H9 (cell line): ENCODE measurements around the gene PCSK9. TPM values are rescaled to one million over a fixed set of nuclear protein-coding genes. Genes with fewer than 3 reads are reported as not detected.

Experiments
- DNase-seq: peaks from one replicate; pipeline ENCODE4 v3.0.0-alpha.2; 2017
- H2AFZ ChIP-seq: one replicate; pipeline ENCODE4 v1.6.1; 2013; ENCODE audit warnings: mild to moderate bottlenecking, low read length, control low read depth, moderate library complexity
- H2AK5ac ChIP-seq: 2 replicates; pipeline ENCODE4 v1.6.1; 2013; ENCODE audit warnings: low read length, control low read depth, mixed read lengths; ENCODE audit not compliant: insufficient read length
- H2BK120ac ChIP-seq: one replicate; pipeline ENCODE4 v1.6.1; 2013; ENCODE audit warnings: low read depth, mild to moderate bottlenecking, low read length, control low read depth, inconsistent platforms; ENCODE audit not compliant: poor library complexity, severe bottlenecking
- H2BK12ac ChIP-seq: 2 replicates; pipeline ENCODE4 v1.6.1; 2013; ENCODE audit warnings: low read length, control low read depth, mixed read lengths, low read depth; ENCODE audit not compliant: insufficient read length
- H2BK15ac ChIP-seq: 2 replicates; pipeline ENCODE4 v1.6.1; 2013; ENCODE audit warnings: low read depth, low read length, control low read depth
- H2BK20ac ChIP-seq: one replicate; pipeline ENCODE4 v1.6.1; 2013; ENCODE audit warnings: low read depth, mild to moderate bottlenecking, low read length, control low read depth, inconsistent platforms; ENCODE audit not compliant: poor library complexity, severe bottlenecking
- H2BK5ac ChIP-seq: 2 replicates; pipeline ENCODE4 v1.6.1; 2013; ENCODE audit warnings: low read length, control low read depth, mixed read lengths; ENCODE audit not compliant: insufficient read length
- H3K14ac ChIP-seq: 2 replicates; pipeline ENCODE4 v1.6.1; 2013; ENCODE audit warnings: low read length, control low read depth; ENCODE audit not compliant: insufficient read depth
- H3K18ac ChIP-seq: 2 replicates; pipeline ENCODE4 v1.6.1; 2013; ENCODE audit warnings: low read depth, mild to moderate bottlenecking, mixed read lengths, low read length, control low read depth; ENCODE audit not compliant: insufficient read length
- H3K23ac ChIP-seq: 2 replicates; pipeline ENCODE4 v1.6.1; 2013; ENCODE audit warnings: low read length, control low read depth, mixed read lengths, low read depth; ENCODE audit not compliant: insufficient read length
- H3K23me2 ChIP-seq: 2 replicates; pipeline ENCODE4 v1.6.1; 2013; ENCODE audit warnings: low read depth, mild to moderate bottlenecking, mixed read lengths, low read length, control low read depth; ENCODE audit not compliant: insufficient read length, poor library complexity, severe bottlenecking
- H3K27ac ChIP-seq: 2 replicates; pipeline ENCODE4 v1.5.1; 2013; ENCODE audit warnings: low read length, control low read depth, mixed read lengths, low read depth; ENCODE audit not compliant: insufficient read length
- H3K27me3 ChIP-seq: 2 replicates; pipeline ENCODE4 v1.6.1; 2013; ENCODE audit warnings: low read length, control low read depth, inconsistent platforms; ENCODE audit not compliant: insufficient read depth
- H3K4ac ChIP-seq: 2 replicates; pipeline ENCODE4 v1.6.1; 2013; ENCODE audit warnings: low read depth, mild to moderate bottlenecking, control low read depth, inconsistent platforms, low read length, moderate library complexity
- H3K4me1 ChIP-seq: 2 replicates; pipeline ENCODE4 v1.6.1; 2013; ENCODE audit warnings: low read length, control low read depth, inconsistent platforms; ENCODE audit not compliant: insufficient read depth
- H3K4me2 ChIP-seq: 2 replicates; pipeline ENCODE4 v1.6.1; 2013; ENCODE audit warnings: low read length, control low read depth, mixed read lengths; ENCODE audit not compliant: insufficient read length, insufficient read depth
- H3K56ac ChIP-seq: 2 replicates; pipeline ENCODE4 v1.6.1; 2013; ENCODE audit warnings: low read depth, mild to moderate bottlenecking, mixed read lengths, low read length, control low read depth; ENCODE audit not compliant: insufficient read length
- H3K79me1 ChIP-seq: 2 replicates; pipeline ENCODE4 v1.6.1; 2013; ENCODE audit warnings: low read depth, mild to moderate bottlenecking, moderate library complexity, low read length, control low read depth, inconsistent platforms; ENCODE audit not compliant: insufficient read depth, poor library complexity, severe bottlenecking
- H3K79me2 ChIP-seq: 2 replicates; pipeline ENCODE4 v1.6.1; 2013; ENCODE audit warnings: low read length, control low read depth, inconsistent platforms; ENCODE audit not compliant: insufficient read depth
- H3K9ac ChIP-seq: 2 replicates; pipeline ENCODE4 v1.6.1; 2013; ENCODE audit warnings: low read length, control low read depth, mixed read lengths; ENCODE audit not compliant: insufficient read length; ENCODE audit errors: extremely low read depth
- H3K9me3 ChIP-seq: one replicate; pipeline ENCODE4 v1.6.1; 2013; ENCODE audit warnings: low read depth, low read length, inconsistent platforms; ENCODE audit not compliant: control insufficient read depth
- H3T11ph ChIP-seq: one replicate; pipeline ENCODE4 v1.6.1; 2013; ENCODE audit warnings: mild to moderate bottlenecking, low read length, control low read depth, inconsistent platforms
- H4K20me1 ChIP-seq: one replicate; pipeline ENCODE4 v1.6.1; 2013; ENCODE audit not compliant: control insufficient read depth, insufficient read length, insufficient read depth
- H4K5ac ChIP-seq: 2 replicates; pipeline ENCODE4 v1.6.1; 2013; ENCODE audit warnings: low read depth, mild to moderate bottlenecking, mixed read lengths, low read length, control low read depth; ENCODE audit not compliant: insufficient read length
- H4K8ac ChIP-seq: replicated peaks from 2 replicates; pipeline ENCODE4 v1.6.1; 2013; ENCODE audit warnings: low read length, control low read depth, mixed read lengths, low read depth; ENCODE audit not compliant: insufficient read length
- H4K91ac ChIP-seq: 2 replicates; pipeline ENCODE4 v1.6.1; 2013; ENCODE audit warnings: low read depth, mild to moderate bottlenecking, moderate library complexity, mixed read lengths, low read length, control low read depth; ENCODE audit not compliant: insufficient read length
- H3K27ac Mint-ChIP-seq, 3 experiments: 2 replicates in 2 of 3; 3 replicates in 1 of 3; pipeline ENCODE4 v1.8.0; 2020 to 2021; ENCODE audit warnings: mixed read lengths in 3 of 3, mild to moderate bottlenecking in 1 of 3, moderate library complexity in 1 of 3
- H3K27me3 Mint-ChIP-seq: 2 replicates; pipeline ENCODE4 v1.8.0; 2021; ENCODE audit warnings: low read depth, mild to moderate bottlenecking, moderate library complexity, mixed read lengths
- H3K36me3 Mint-ChIP-seq, 3 experiments: 2 replicates in 2 of 3; 3 replicates in 1 of 3; pipeline ENCODE4 v1.8.0; 2020 to 2021; ENCODE audit warnings: low read depth in 3 of 3, mixed read lengths in 3 of 3; ENCODE audit not compliant: insufficient read depth in 1 of 3
- H3K4me1 Mint-ChIP-seq, 2 experiments: 2 replicates each; pipeline ENCODE4 v1.8.0; 2020; ENCODE audit warnings: mixed read lengths in 2 of 2
- H3K4me3 Mint-ChIP-seq, 2 experiments: 2 replicates in 1 of 2; 3 replicates in 1 of 2; pipeline ENCODE4 v1.8.0; 2020 to 2021; ENCODE audit warnings: mild to moderate bottlenecking in 2 of 2, mixed read lengths in 2 of 2, moderate library complexity in 1 of 2
- H3K9me3 Mint-ChIP-seq, 2 experiments: 2 replicates in 1 of 2; 3 replicates in 1 of 2; pipeline ENCODE4 v1.8.0; 2020; ENCODE audit warnings: mild to moderate bottlenecking in 2 of 2, mixed read lengths in 2 of 2, moderate library complexity in 1 of 2
- CTCF ChIP-seq: fragments of 200-600 bp; sonication (generic); conservative IDR thresholded peaks from 3 replicates; pipeline ENCODE4 v1.8.0; 2021; ENCODE audit warnings: antibody characterized with exemption, mild to moderate bottlenecking
- WGBS: extraction: QIAGEN DNeasy Blood & Tissue Kit; methylation state at CpG from one replicate; pipeline ENCODE4 v1.1.7; 2013; ENCODE audit warnings: missing lambda C conversion rate, low lambda C conversion rate, mixed read lengths; ENCODE audit not compliant: insufficient read length; ENCODE audit errors: extremely low coverage; 5-methylcytosine and 5-hydroxymethylcytosine counted together
- total RNA-seq: library from RNA; stranded (reverse); gene quantifications from 2 replicates; pipeline ENCODE4 v1.2.1, GENCODE V29; 2021

PCSK9 gene
- total RNA-seq, 1 experiment from 2014 or later: 75.1 TPM

- H3K27ac ChIP-seq: no peak overlapping the region
- Mint-ChIP-seq H3K4me3 (no peak overlapping the region), H3K27ac (peak overlapping the region in 2 of 3 experiments; percentile 65 to 78; a peak in 3 of 7 replicates), H3K4me1 (peaks cover 7 to 8% of the 10 kb centered on the region in 2 experiments), H3K27me3 (no peaks in the 10 kb centered on the region), H3K36me3 (peaks cover 16 to 49% (median 21%) of the 10 kb centered on the region in 3 experiments; a peak in 6 of 7 replicates), H3K9me3 (no peaks in the 10 kb centered on the region)
- H3K9ac ChIP-seq: no peak overlapping the region
- no peak overlapping the region for H3K4ac ChIP-seq
- no peak overlapping the region for H4K8ac ChIP-seq
- no peaks in the 10 kb centered on the region for H3K9me3 ChIP-seq
- no peaks in the 10 kb centered on the region for H3K23me2 ChIP-seq
- peaks cover 9% of the 10 kb centered on the region; the same call in 1 of the 2 replicates for H3K79me2 ChIP-seq
- no peak overlapping the region for H2BK12ac ChIP-seq
- H4K91ac ChIP-seq: no peak overlapping the region
- H3K4me2 ChIP-seq: no peak overlapping the region
- no peak overlapping the region for H3K23ac ChIP-seq
- H2AFZ ChIP-seq: no peak overlapping the region
- H4K20me1 ChIP-seq: no peaks in the 10 kb centered on the region
- no peak for TF ChIP-seq CTCF
- H3K56ac ChIP-seq: no peak overlapping the region
- no peak overlapping the region for H4K5ac ChIP-seq
- H3K27me3 ChIP-seq: no peaks in the 10 kb centered on the region
- H2BK20ac ChIP-seq: no peak overlapping the region
- peaks cover 1% of the 10 kb centered on the region; the same call in 1 of the 2 replicates for H3K4me1 ChIP-seq
- H2BK5ac ChIP-seq: no peak overlapping the region
- no CpG with 5 or more reads among the region's 3 CpGs for WGBS
- no peak overlapping the region for H2AK5ac ChIP-seq
- no peak overlapping the region for H3T11ph ChIP-seq
- DNase-seq: no peak
- no peak overlapping the region for H2BK120ac ChIP-seq
- no peaks in the 10 kb centered on the region for H3K79me1 ChIP-seq
- no peak overlapping the region; the same call in 1 of the 2 replicates for H3K14ac ChIP-seq
- H2BK15ac ChIP-seq: no peak overlapping the region
- no peak overlapping the region for H3K18ac ChIP-seq
Measured at GRCh38 chr1:55047611-55048010, 8.3 kb downstream of the PCSK9 start.
